Activated CD4-positive, alpha-beta T cell treated with anti-CD3 and anti-CD28 coated beads, Interleukin-10, Interleukin-2, amounts not matched to agents 100 ng/mL and 50 ng/mL, durations not matched to agents 16 hours and 8 hours (primary cell): ENCODE measurements around the gene ADCY7.

Source experiments
- DNase-seq: peaks from one replicate; pipeline ENCODE4 v3.0.0-alpha.2; 2020

ADCY7 gene

DNA sequence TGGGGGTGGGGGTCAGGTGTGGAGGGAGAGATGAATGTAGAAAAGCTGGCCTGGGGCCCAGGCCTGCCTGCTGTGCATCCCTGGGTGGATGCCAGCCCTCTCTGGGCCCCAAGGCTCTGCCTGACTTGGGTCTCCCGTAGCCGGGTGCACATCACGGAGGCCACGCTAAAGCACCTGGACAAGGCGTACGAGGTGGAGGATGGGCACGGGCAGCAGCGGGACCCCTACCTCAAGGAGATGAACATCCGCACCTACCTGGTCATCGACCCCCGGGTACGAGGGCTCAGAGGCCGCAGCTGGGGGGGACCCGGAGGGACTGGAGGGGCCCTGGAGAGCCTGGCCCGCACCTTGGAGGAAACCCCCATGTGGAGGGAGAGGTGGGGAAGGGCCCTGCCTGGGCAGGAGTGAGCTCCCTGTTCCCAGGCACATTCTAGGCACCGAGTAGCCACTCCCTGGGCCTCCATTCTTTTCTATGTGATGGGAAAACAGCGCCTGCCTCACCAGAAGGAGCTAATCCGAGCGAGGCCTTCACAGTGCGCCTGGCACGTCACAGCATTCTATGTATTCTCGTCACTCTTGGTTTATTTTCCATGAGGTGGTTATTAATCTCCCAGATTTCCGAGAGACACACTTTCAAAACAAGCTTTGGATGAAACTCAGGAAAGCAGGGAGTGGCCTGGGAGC is 34.7 kb downstream of the ADCY7 start:
- DNase-seq: no peak

DNA sequence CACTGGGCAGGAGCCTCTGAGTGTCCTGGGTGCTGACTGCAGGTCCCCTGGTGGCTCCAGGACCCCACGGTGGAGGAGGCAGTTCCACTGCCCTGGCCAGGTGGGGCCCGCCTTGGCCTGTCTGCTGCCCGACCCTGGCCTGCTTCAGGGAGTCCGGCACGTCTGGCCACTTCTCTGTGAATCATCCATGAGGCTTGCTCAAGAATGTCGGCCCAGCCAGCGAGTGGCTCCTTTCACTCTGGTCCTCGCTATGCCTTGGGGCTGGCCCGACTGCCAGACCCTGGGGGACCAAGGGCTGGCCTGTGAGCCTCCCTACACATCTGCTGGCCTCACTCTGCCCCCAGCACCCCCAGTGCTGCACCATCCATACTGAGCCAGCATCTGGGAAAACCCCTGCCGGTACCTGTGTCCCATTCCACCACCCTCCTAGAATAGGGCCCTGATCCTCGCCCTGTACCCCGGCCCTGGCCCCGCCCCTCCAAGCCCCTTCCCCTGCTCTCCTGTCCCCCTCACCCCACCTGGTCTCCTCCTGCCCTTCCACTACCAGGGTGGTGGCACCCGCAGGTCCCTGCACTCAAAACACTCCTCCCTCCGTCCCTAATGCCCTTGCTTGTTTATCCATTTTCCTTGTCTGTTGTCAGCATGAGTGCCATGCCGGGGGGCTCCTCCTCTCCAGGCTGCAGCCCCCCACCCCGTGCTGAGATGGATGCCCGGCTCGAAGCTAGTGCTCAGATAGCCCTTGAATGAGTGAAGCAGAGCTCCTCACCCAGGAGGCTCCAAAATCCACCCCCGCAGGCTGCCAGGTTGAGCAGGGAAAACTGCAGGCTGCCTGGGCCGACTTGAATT is 35.5 kb downstream of the ADCY7 start:
- DNase-seq: no peak

DNA sequence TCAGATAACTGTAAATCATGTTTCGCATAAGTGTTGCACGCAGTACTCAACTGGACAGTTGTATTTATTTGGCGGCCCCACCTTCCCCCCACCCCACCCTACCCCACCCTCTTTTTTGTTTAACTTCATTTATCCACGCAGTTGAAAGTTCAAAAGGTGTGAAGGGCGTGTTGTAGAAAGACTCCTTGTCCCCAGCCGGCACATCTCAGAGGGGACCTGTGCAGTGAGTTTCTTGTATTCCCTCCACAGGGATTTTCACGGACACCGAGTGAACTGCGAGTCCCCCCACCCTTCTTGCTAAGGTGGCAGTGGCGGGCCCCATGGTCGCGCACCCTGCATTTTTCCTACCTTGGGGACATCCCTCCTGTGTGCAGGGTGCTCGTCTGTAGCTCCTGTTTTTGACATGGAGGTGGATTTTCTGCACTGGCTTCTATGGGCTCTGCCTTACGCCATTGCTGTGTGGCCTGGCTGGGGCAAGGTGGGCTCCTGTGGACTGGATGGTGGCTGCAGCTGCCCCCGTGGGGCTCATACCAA is 36.2 kb downstream of the ADCY7 start:
- DNase-seq: no peak

DNA sequence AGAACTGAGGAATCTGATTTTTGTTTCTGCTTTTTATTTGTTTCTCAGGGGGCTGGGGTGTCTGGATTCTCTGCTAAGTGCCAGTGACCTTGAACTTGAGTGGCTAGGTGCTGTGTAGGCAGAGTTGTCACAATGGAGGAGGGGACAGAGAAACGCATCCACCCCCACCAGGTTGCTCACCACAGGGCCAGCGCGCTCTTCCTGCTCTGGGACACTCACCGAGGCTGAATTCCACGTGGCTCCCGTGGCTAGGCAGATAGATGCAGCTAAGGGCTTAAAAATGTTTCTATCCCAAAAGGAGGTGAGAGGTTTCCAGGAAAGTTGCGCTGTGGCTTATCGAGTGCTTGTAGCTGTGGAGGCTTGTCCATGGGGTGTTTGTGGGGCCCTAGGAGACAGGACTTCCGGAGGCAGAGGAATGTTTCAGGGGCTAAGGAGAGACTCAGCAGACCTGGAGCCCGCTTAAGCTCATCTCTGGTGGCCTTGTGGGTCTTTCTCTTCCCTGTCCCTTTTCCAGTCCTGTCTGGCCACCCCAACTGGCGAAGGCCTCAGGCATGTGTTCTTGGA is 36.8 kb downstream of the ADCY7 start:
- DNase-seq: no peak

DNA sequence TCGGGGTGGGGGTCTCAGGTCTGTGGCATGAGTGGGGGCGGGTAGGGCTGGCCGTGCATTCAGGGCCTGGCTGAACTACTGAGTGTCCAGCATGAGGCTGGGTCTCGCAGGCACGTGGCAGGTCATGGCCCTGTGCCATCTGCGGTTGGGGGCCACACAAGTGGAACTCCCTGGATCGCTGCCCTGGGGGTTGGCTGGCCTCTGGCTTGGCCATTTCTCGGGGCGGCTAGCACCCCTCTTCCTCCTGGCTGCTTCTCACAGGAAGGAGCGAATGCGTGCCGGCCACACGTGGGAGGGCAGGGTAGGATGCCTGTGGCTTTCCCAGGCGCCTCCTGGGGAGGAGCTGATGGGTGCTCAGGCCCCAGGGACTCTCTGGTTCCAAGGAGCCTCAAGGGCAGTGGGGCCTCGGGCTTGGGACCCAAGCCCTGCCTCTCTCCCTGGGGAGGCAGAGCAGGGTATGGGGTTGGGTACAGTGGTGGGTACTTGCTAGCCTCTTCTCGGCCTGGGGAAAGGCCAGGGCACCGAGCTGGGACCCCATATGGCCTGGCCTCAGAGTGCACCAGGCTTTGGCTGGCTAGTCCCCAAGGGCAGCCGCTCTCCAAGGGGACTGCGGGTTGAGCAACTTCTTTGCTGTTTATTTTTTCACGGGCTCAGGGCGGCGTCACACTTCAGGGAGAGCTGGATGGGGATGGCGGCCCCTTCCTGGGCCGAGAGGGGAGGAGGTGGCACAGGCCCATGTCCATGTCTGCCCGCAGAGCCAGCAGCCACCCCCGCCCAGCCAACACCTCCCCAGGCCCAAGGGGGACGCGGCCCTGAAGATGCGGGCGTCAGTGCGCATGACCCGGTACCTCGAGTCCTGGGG is 37.5 kb downstream of the ADCY7 start:
- DNase-seq: no peak

DNA sequence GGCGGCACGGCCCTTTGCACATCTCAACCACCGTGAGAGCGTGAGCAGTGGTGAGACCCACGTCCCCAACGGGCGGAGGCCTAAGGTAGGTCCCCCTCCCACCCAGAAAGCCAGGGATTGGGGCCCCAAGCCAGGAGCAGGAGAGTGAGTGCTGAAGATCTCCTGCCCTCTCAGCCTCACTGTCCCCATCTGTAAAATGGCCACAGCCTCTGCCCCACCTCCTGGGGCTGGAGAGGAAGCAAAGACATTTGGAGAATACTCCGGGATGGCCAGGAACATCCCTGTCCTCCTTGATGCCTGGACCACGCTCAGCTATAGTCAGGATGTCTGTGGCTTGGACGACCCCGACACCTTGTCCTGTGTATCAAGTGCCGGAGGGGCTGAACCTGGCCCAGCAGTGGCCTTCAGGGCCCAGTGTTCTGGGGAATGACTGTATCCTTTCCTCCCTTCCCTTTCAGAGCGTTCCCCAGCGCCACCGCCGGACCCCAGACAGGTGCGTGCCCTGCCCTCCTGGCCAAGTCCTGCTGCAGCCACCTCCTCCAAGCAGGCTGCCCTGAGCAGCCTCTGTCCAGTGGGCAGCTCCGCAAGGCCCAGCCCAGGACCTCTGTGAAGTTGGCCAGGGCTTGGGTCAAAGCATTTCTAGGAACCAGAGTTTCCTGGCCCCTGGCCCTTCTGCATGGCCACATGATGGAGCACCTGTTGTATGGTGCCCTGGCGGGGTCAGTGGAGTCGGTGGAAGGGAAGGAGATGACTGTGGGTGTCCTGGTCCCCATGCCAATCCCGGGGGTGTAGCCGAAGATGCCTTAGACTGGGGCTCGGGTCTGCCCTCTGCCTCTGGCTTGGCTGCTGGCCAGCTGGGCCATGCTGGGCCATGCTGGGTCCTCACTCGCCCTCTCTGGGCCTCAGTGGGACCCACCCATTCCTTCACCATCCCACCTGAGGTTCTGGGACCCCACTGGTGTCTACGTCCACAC is 38.4 kb downstream of the ADCY7 start:
- DNase-seq: no peak

DNA sequence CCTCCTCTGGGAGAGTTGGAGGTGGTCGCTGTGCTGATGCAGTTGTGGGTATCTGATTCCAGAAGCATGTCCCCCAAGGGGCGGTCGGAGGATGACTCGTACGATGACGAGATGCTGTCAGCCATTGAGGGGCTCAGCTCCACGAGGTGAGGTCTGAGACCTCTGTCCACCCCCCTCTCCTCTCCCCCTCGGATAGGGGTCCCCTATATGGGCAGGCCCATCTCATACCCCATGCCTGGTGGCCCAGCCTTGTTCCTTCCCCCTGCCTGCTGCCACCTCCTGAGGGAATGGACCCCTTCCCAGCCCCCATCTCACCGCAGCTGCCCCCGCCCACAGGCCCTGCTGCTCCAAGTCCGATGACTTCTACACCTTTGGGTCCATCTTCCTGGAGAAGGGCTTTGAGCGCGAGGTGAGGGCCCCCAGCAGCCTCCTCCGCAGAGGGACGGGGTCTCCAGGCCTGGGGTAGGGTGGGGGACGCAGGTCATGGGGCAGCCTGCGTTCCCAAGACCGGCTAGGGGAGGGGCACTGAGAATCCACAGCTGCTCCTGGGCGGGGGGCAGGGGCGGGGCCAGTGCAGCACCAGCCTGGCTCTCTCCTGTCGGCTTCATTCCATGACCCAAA is 39.2 kb downstream of the ADCY7 start:
- DNase-seq: no peak

DNA sequence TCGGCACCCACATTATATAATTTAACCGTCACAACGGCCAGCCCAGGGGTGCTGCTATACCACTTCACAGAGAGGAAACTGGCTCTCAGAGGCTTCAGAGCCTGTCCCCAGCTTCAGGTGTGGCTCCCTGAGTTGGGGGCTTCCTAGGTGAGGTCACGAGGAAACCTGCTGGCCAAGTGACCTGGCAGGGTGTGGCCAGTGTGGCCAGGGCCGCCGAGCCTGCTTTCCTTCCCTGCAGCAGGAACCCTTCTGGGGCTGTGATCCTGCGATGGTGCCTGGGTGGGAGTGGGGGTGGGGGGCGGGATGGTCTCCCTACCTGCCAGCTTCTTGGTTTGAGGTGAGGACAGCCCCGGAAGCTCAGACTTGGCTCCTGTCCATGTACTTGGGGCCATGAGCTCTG is 39.9 kb downstream of the ADCY7 start:
- no peak for DNase-seq

DNA sequence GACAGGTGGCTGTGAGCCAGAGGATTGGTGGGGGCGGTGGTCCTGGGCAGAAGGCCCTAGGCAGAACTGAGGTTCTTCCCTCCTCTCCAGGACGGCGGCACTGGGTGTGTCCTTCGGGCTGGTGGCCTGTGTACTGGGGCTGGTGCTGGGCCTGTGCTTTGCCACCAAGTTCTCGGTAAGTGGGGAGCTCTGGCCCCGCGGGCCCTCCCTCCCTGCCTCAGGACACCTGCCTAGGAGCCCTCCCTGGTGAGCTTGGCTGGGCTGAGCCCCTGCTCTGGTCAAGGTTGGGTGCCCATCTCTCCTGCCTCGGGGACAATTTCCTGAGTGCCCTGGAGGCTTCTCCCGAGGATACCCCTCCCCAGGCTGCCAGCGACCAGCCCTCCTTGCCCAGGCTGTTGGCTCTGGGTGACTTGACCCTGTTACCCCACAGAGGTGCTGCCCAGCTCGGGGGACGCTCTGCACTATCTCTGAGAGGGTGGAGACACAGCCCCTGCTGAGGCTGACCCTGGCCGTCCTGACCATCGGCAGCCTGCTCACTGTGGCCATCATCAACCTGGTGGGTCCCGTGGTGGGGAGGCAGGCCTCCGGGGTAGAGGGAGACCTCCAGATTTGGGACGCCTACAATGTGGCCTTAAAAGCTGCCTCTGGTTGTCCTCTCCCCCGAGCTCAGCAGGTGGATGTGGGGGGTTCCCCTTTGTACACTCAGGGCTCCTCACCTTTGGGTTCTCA is 42.0 kb downstream of the ADCY7 start:
- no peak for DNase-seq

DNA sequence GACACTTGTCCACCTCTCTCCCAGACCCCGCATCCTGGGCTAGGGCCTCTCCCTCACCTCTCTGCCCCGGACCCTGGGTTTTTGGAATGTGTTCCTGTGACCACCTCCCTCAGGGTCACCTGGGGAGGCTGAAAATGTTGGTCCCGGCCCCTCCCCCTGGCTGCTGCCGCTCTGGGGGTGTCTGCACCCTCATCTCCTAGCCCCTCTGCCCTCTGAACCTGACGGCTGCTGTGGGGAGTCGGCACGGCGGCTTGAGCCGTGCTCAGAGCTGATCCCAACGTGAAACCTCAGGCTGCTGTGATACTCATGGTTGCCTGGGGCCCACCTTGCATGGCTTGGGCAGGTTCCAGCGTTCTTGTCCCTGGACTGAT is 42.8 kb downstream of the ADCY7 start:
- DNase-seq: no peak

DNA sequence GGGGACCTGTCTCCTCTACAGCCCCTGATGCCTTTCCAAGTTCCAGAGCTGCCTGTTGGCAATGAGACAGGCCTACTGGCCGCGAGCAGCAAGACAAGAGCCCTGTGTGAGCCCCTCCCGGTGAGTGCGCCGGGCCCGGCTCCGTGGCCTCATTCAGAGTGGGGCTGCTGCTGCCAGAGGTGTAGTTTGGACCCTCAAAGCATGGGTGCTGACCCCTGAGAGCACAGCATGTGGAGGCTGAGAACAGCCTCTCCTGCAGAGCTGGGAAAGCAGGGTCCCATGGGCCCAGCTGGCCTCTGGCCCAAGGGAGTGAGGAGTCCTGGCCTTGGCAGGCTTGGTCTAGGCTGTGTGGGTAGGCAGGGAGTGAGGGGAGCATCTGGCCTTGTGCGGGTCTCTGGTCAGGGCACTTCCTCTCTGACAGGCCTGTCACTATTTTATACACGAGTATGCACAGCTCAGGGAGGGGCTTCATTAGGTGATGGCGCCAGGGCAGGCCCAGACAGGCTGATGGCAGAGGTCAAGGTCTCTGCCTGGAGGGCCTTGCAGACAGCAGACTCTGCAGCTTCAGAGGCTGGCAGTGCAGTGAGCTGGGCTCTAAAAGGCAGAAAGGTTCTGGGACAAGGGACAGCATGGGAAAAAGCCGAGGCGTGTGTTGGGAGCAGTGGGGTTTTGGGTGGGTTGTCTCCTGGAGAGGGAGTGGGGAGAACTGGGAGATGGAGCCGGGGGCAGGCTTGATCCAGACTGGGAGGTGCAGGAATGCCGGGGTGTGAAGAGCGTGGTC is 43.4 kb downstream of the ADCY7 start:
- no peak for DNase-seq

DNA sequence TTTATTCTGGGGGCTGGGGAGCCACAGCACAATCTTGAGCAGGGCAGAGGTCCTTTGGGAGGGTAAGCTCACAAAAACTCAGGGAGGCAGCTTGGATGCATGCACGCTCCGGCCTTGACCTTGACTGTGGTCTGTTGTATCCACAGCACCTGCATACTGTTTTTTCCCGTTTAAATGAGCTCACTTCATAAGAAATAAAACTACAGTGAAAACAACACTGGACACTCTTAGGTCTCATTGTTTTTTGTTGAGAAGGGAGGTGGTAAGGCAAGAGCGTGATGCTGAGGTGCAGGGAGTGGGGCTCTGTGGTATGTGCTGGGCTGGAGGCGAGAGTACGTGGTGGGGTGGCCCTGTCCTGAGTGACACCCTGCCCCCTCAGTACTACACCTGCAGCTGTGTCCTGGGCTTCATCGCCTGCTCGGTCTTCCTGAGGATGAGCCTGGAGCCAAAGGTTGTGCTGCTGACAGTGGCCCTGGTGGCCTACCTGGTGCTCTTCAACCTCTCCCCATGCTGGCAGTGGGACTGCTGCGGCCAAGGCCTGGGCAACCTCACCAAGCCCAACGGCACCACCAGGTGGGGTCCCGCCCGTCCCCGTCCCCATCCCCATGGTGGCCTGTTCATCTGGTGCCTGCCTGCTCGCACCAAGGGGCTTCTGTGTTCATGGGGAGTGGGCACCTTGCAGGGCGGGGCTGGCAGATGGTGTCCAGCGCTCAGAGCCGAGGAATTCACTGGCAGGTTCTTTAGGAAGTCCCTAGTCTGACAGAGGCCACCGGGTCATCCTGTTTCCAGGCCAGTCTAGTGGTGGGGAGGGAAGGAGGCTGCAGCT is 44.2 kb downstream of the ADCY7 start:
- no peak for DNase-seq

DNA sequence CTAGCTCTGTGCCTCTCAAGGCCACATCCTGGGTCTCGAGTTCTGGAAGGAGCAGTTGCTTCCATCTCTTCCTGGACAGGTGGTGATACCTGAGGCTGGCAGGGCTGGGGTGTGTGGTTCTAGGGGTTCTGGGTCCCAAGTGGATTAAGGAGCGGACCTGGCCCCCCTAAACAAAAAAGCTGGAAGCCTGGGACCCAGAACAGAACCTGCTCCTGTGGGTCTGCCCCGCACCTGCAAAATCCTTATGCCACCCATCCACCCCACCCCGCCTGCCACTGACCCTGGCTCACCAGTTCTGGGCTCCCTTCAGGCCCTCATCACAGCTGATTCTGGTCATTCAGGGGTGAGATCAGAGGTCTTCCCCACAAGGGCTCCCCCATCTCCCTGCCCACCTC is 44.8 kb downstream of the ADCY7 start:
- DNase-seq: no peak

DNA sequence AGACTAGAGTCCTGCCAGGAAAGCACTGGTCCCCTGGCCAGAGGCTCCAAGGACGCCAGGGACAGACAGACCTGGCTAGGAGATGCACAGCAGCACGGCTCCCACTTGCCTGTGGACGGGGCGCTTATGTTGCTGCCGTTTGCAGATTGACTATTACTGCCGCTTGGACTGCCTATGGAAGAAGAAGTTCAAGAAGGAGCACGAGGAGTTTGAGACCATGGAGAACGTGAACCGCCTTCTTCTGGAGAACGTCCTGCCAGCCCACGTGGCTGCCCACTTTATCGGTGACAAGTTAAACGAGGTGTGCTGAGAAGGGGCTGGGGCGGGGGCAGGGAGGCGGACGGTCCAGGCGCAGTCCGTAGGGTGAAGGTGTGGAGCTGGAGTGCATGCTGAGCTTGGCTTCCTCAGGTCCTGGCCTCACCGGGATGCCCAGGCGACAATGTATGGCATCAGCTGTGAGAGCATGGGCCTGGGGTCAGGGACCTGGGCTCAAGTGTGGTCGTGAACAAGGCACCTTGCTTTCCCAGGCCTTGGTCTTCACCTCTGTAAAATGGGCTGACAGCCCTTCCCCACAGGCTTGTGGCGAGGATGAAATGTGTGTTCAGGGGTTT is 45.6 kb downstream of the ADCY7 start:
- no peak for DNase-seq

DNA sequence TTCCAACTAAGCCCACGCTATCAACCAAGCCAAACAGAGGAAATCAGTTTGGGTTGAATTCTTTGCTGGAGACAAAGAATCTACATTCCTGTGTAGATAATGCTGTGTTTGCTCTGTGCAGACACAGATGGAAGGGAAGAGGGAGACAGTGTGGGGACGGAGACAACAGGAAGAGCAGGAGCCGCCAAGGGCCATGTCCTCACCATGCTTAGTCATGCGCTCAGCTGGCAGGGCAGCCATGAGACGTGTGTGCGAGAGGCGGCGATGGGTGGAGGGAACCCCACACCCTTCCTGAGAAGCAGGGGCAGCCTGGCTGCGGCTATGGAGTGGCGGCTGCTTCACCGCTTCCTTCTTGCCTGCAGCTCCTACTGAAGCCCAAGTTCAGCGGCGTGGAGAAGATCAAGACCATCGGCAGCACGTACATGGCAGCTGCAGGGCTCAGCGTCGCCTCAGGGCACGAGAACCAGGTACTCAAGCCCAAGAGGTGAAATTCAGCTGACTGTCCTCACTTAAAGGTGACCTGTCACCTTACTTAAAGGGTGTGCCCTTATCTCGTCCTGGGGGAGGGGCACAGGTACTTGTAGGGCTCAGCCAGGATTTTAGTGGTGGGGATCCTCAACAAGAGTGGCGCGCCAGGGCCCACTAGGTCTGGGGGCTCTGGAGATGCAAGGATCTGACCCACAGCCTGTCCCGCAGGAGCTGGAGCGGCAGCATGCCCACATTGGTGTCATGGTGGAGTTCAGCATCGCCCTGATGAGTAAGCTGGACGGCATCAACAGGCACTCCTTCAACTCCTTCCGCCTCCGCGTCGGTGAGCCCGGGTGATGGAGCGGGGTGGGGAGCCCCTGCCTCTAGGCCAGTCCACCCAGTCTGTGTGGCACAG is 47.5 kb downstream of the ADCY7 start:
- DNase-seq: peak; percentile 60

DNA sequence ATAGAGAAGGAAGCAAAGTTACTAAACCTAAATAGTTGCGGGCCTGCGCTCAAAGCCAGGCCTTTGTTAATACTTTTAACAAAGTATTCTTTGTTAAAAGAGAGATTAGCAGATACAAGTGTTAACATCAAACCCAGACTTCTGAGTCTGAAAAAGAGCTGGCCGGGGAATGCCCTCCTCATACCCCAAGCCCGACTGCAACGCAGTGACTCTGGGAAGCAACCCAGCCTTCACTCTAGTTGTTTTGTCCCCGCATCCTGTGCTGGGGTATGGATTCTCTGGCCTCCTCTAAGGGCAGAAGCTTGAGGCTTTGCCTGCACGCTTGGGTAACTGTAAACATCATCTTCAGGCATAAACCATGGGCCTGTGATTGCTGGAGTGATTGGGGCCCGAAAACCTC is 48.3 kb downstream of the ADCY7 start:
- DNase-seq: no peak

DNA sequence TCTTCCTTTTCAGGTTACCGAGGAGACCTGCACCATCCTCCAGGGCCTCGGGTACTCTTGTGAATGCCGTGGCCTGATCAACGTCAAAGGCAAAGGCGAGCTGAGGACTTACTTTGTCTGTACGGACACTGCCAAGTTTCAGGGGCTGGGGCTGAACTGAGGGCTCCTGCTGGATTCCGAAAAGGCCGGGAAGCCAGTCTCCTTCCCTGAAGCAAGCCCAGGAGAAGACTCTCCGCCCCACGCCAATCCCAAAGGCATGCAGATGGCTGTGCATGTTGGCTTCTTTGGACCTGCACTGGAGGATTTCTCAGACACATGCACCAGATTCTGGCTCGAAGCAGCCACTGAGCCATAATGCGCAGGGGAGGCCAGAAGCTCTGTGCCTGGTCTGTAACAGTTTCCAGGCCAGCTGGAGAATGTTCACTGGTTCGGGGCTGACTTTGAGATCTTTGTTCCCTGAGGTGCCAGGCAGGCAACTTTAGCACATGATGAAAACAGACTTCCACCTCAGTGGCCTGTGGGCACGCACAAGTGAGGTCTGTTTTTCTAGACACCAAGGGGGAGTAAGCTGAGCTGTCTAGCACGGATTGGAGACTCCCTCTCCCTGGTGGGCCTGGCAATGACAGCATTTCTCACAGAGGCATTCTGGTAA is 49.1 kb downstream of the ADCY7 start:
- no peak for DNase-seq
